GM21576 (cell line): Measurements from ENCODE around the gene PAXX.
A peak's percentile ranks its signal among the peaks of the same experiment; 100 is the strongest.

ENCODE experiments used
- ATAC-seq: cut with Tn5 transposase; IDR thresholded peaks from one replicate; pipeline ENCODE4 v1.9.1; 2021; ENCODE audit warnings: mild to moderate bottlenecking, moderate library complexity; ENCODE audit not compliant: unreplicated experiment

Gene PAXX

GRCh38 chr9:137015540-137015930, 23.3 kb downstream of the PAXX start:
- ATAC-seq = no peak

GRCh38 chr9:137015976-137016375, 23.8 kb downstream of the PAXX start:
- no peak for ATAC-seq

- ATAC-seq = no peak
Observed at GRCh38 chr9:137016436-137016835, 24.2 kb downstream of the PAXX start.

GRCh38 chr9:137017071-137017470, 24.8 kb downstream of the PAXX start:
- no peak for ATAC-seq

- ATAC-seq = no peak
Observed at GRCh38 chr9:137017791-137018497, 25.7 kb downstream of the PAXX start.

- no peak for ATAC-seq
Observed at GRCh38 chr9:137018761-137019559, 26.7 kb downstream of the PAXX start.

- no peak for ATAC-seq
Observed at GRCh38 chr9:137019891-137020683, 27.9 kb downstream of the PAXX start.

GRCh38 chr9:137020771-137021567, 28.7 kb downstream of the PAXX start:
- no peak for ATAC-seq

GRCh38 chr9:137021568-137021978, 29.4 kb downstream of the PAXX start:
- no peak for ATAC-seq

GRCh38 chr9:137021979-137022661, 29.9 kb downstream of the PAXX start:
- no peak for ATAC-seq

- no peak for ATAC-seq
Observed at GRCh38 chr9:137022662-137023008, 30.4 kb downstream of the PAXX start.

- ATAC-seq = no peak
Observed at GRCh38 chr9:137023157-137023556, 30.9 kb downstream of the PAXX start.

GRCh38 chr9:137023583-137023991, 31.4 kb downstream of the PAXX start:
- no peak for ATAC-seq

- no peak for ATAC-seq
Observed at GRCh38 chr9:137025517-137025966, 33.3 kb downstream of the PAXX start.

GRCh38 chr9:137026384-137026783, 34.2 kb downstream of the PAXX start:
- no peak for ATAC-seq

GRCh38 chr9:137026828-137027227, 34.6 kb downstream of the PAXX start:
- ATAC-seq = no peak

GRCh38 chr9:137027369-137028262, 35.4 kb downstream of the PAXX start, which contains the start of gene ABCA2:
Gene ABCA2 (minus strand): TSS chr9:137028237. CDS start chr9:137028140, 97 bp downstream.
- no peak for ATAC-seq

GRCh38 chr9:137028263-137029057, 36.2 kb downstream of the PAXX start:
- ATAC-seq = peak; percentile 35
